Measurements from ENCODE around the gene NCOA3. TPM values are rescaled to one million over a fixed set of nuclear protein-coding genes. Genes with fewer than 3 reads are reported as not detected.

The NCOA3 gene
- total and polyA plus RNA-seq, 10 of the 15 experiments (the other 5 are each of a cell fraction or from before 2014, with no cell fraction given), result 16.9 to 96.2 (median 73.6) TPM

DNA sequence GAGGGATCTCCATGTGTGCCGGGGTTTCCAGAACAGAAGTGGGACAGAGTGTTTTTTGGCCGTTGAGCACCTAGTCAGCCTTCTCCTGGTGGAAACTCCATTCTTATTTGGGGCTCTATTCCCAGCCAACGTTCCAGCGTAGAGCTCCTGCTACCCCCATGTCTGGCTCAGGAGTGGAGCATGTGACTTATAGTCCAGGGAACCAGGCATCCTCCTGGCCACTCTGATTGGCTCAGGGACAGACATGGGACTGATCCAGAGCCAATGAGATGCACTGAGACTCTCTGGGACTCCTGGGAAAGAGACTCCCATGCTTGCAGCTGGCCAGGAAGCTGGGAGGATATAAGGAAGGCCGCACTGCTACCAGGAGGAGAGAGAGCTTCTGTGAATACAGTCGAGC, 196.5 kb downstream of the NCOA3 start:
- SMC1A ChIA-PET (ENCODE audit: uncharacterized antibody, unreplicated experiment), result interaction anchor here (0.6 to 1.2 kb wide), 3 partner anchors 12 to 547 kb away, joined by 3 to 4 read pairs (median 3); no protein-coding TSS in a partner anchor
- no peaks in the 10 kb centered on the region for H3K9me3 ChIP-seq (replicated peaks; ENCODE audit: control insufficient read depth, insufficient read depth, low read length)
- no peak for FAIRE-seq
- no peak for TF ChIP-seq NR2C1 (IDR thresholded peaks at IDR 0.05)
- peak; percentile 17; the same call in 1 of the 2 replicates for TF ChIP-seq NFYB (IDR thresholded peaks at IDR 0.05; ENCODE audit: insufficient read depth, low read depth, low read length)
- no peak for DNase-seq (ENCODE audit: low read depth, low spot score)
- CTCF ChIA-PET, result interaction anchor here (0.6 to 1.0 kb wide), 4 partner anchors 9 to 34 kb away, joined by 3 read pairs; no protein-coding TSS in a partner anchor
- H3K4me3 ChIP-seq, result no peak overlapping the region
- no peak overlapping the region for H3K4me2 ChIP-seq (ENCODE audit: control insufficient read depth, insufficient read depth)
- no peaks in the 10 kb centered on the region for H3K36me3 ChIP-seq (ENCODE audit: control insufficient read depth in 2 of 2, insufficient read depth in 2 of 2, low read length in 1 of 2)
- H3K27ac ChIP-seq (ENCODE audit: control insufficient read depth, insufficient read depth), result no peak overlapping the region
- H4K20me1 ChIP-seq (ENCODE audit: control insufficient read depth, insufficient read depth), result no peaks in the 10 kb centered on the region
- H3K79me2 ChIP-seq (ENCODE audit: control insufficient read depth, insufficient read depth, low read length), result no peaks in the 10 kb centered on the region
- H2AFZ ChIP-seq (ENCODE audit: control insufficient read depth, low read depth, low read length), result no peak overlapping the region
- intact Hi-C loops (cut with micrococcal nuclease; ENCODE audit: unreplicated experiment), result no loop called here
- ATAC-seq, result no peak
- POLR2A ChIA-PET, result no interaction called here
- RAD21 ChIA-PET (ENCODE audit: unreplicated experiment), result no interaction called here
- 40% methylated on average over 6 of the region's 6 CpGs for WGBS (ENCODE audit: insufficient coverage, insufficient replicate concordance, low lambda C conversion rate, missing lambda C conversion rate)
- BruUV-seq (replicated peaks), result no TSS peak
- H3K9ac ChIP-seq (ENCODE audit: control insufficient read depth, insufficient read depth, low read length), result no peak overlapping the region
- H3K4me1 ChIP-seq (ENCODE audit: control insufficient read depth, insufficient read depth, low read length), result peaks cover 13% of the 10 kb centered on the region
- in situ Hi-C loops (cut with MboI), result no loop called here
- no peaks in the 10 kb centered on the region for H3K27me3 ChIP-seq (replicated peaks in 1 of 2; ENCODE audit: control insufficient read depth in 2 of 2, insufficient read depth in 2 of 2, low read length in 1 of 2)

DNA sequence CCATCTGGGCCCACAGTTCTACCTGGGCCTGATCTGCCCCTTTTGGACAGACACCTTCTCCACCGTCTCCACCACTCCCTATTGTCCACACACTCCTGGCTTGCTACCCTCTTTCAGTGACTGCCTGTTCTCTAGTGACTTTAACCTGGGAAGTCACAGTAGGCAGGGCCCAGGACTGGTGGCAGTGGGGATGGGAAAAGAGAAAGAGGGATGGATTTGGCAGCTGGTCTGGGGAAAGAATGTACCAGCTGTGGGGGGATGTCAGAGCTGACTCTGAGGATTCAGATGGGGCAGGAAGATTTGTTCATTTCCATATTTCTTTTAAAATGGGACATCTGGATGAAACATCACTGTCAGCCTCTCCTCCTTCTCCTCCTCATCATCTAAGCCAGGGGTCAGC, 198.1 kb downstream of the NCOA3 start:
- H4K20me1 ChIP-seq (ENCODE audit: control insufficient read depth, insufficient read depth), result no peaks in the 10 kb centered on the region
- H3K27ac ChIP-seq (ENCODE audit: control insufficient read depth, insufficient read depth), result no peak overlapping the region
- ChIA-PET POLR2A (no interaction called here), SMC1A (ENCODE audit: uncharacterized antibody, unreplicated experiment) (interaction anchor here (0.7 kb wide), 1 partner anchor 9 kb away, joined by 3 read pairs; no protein-coding TSS in a partner anchor), RAD21 (ENCODE audit: unreplicated experiment) (no interaction called here), CTCF (interaction anchor here (1.4 kb wide), 1 partner anchor 23 kb away, joined by 4 read pairs; no protein-coding TSS in a partner anchor)
- in situ Hi-C loops (cut with MboI), result no loop called here
- H3K27me3 ChIP-seq (replicated peaks in 1 of 2; ENCODE audit: control insufficient read depth in 2 of 2, insufficient read depth in 2 of 2, low read length in 1 of 2), result no peaks in the 10 kb centered on the region
- DNase-seq (ENCODE audit: low read depth, low spot score), result no peak
- intact Hi-C loops (cut with micrococcal nuclease; ENCODE audit: unreplicated experiment), result no loop called here
- H3K36me3 ChIP-seq (ENCODE audit: control insufficient read depth in 2 of 2, insufficient read depth in 2 of 2, low read length in 1 of 2), result no peaks in the 10 kb centered on the region
- no peak overlapping the region for H2AFZ ChIP-seq (ENCODE audit: control insufficient read depth, low read depth, low read length)
- BruUV-seq (replicated peaks), result no TSS peak
- no peak for ATAC-seq
- H3K9ac ChIP-seq (ENCODE audit: control insufficient read depth, insufficient read depth, low read length), result no peak overlapping the region
- H3K9me3 ChIP-seq (replicated peaks; ENCODE audit: control insufficient read depth, insufficient read depth, low read length), result no peaks in the 10 kb centered on the region
- H3K79me2 ChIP-seq (ENCODE audit: control insufficient read depth, insufficient read depth, low read length), result no peaks in the 10 kb centered on the region
- FAIRE-seq, result no peak
- whole genome bisulfite sequencing (ENCODE audit: insufficient coverage, insufficient replicate concordance, low lambda C conversion rate, missing lambda C conversion rate), result 59% methylated on average over 1 of the region's 1 CpG
- H3K4me2 ChIP-seq (ENCODE audit: control insufficient read depth, insufficient read depth), result no peak overlapping the region
- no peak overlapping the region for H3K4me3 ChIP-seq
- H3K4me1 ChIP-seq (ENCODE audit: control insufficient read depth, insufficient read depth, low read length), result peaks cover 10% of the 10 kb centered on the region
- no peak for TF ChIP-seq ZSCAN29 (IDR thresholded peaks at IDR 0.05)
- TF ChIP-seq TCF3 (IDR thresholded peaks at IDR 0.05; ENCODE audit: borderline replicate concordance, insufficient read depth, low read depth, low read length), result no peak
- TF ChIP-seq MYB (IDR thresholded peaks at IDR 0.05; ENCODE audit: borderline replicate concordance, low read depth, low read length), result no peak
- no peak for TF ChIP-seq CBX5 (IDR thresholded peaks at IDR 0.05; ENCODE audit: low read depth)
- TF ChIP-seq RUNX3 (IDR thresholded peaks at IDR 0.05; ENCODE audit: low read length), result no peak
- TF ChIP-seq, protein P1, sequence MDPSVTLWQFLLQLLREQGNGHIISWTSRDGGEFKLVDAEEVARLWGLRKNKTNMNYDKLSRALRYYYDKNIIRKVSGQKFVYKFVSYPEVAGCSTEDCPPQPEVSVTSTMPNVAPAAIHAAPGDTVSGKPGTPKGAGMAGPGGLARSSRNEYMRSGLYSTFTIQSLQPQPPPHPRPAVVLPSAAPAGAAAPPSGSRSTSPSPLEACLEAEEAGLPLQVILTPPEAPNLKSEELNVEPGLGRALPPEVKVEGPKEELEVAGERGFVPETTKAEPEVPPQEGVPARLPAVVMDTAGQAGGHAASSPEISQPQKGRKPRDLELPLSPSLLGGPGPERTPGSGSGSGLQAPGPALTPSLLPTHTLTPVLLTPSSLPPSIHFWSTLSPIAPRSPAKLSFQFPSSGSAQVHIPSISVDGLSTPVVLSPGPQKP (IDR thresholded peaks at IDR 0.05; ENCODE audit: low read depth, low read length), result no peak
- no peak for TF ChIP-seq EP300 (IDR thresholded peaks at IDR 0.05; ENCODE audit: borderline replicate concordance in 1 of 2, control insufficient read depth in 1 of 2, low read depth in 2 of 2, low read length in 2 of 2)
- no peak for TF ChIP-seq SMC3 (IDR thresholded peaks at IDR 0.05; ENCODE audit: borderline replicate concordance, low read length)
- TF ChIP-seq, protein P2, sequence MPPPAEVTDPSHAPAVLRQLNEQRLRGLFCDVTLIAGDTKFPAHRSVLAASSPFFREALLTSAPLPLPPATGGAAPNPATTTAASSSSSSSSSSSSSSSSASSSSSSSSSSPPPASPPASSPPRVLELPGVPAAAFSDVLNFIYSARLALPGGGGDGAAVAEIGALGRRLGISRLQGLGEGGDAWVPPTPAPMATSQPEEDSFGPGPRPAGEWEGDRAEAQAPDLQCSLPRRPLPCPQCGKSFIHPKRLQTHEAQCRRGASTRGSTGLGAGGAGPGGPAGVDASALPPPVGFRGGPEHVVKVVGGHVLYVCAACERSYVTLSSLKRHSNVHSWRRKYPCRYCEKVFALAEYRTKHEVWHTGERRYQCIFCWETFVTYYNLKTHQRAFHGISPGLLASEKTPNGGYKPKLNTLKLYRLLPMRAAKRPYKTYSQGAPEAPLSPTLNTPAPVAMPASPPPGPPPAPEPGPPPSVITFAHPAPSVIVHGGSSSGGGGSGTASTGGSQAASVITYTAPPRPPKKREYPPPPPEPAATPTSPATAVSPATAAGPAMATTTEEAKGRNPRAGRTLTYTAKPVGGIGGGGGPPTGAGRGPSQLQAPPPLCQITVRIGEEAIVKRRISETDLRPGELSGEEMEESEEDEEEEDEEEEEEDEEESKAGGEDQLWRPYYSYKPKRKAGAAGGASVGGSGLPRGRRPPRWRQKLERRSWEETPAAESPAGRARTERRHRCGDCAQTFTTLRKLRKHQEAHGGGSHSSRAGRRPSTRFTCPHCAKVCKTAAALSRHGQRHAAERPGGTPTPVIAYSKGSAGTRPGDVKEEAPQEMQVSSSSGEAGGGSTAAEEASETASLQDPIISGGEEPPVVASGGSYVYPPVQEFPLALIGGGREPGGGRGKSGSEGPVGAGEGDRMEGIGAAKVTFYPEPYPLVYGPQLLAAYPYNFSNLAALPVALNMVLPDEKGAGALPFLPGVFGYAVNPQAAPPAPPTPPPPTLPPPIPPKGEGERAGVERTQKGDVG (CRISPR knock-in tag; IDR thresholded peaks at IDR 0.05), result no peak
- TF ChIP-seq BCL11A (IDR thresholded peaks at IDR 0.05; ENCODE audit: low read depth, low read length), result no peak

All from GM12878 (cell line).